ENCODE measurements around the gene APOBEC3B. TPM values are rescaled to one million over a fixed set of nuclear protein-coding genes. Genes with fewer than 3 reads are reported as not detected.
"Not testable (repeated sequence)": the region's sequence is repeated elsewhere in the genome, so short reads cannot be mapped to it uniquely, and the experiment has no call there.

The APOBEC3B gene
- total RNA-seq, 2 donors from 2014 or later = 0.42 TPM; not detected in 1

DNA sequence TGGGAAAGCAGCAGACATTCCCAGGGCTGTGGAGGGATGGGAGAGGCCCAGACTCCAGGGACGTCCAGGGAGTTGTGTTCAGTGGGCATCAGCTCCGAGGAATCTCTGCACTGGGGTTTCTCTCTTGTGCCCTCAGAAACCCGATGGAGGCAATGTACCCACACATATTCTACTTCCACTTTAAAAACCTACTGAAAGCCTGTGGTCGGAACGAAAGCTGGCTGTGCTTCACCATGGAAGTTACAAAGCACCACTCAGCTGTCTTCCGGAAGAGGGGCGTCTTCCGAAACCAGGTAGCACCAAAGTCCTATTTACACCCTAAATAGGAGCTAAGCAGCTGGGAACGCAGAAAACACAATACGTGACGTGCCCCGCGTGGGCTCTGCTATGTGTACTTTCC is 47.1 kb downstream of the APOBEC3B start:
- DNase-seq (ENCODE audit: low spot score) (no peak), ATAC-seq (ENCODE audit: insufficient number of reproducible peaks, low FRiP score, low read depth) (no peak)
- Histone ChIP-seq H3K27me3 (replicated peaks; ENCODE audit: insufficient read depth) (no peaks in the 10 kb centered on the region), H3K4me1 (ENCODE audit: control insufficient read depth in 1 of 2, low read depth in 2 of 2) (no peaks in the 10 kb centered on the region), H3K36me3 (no peaks in the 10 kb centered on the region), H3K9me3 (no peaks in the 10 kb centered on the region), H3K27ac (no peak overlapping the region), H3K4me3 (no peak overlapping the region)
- TF ChIP-seq, protein P1, sequence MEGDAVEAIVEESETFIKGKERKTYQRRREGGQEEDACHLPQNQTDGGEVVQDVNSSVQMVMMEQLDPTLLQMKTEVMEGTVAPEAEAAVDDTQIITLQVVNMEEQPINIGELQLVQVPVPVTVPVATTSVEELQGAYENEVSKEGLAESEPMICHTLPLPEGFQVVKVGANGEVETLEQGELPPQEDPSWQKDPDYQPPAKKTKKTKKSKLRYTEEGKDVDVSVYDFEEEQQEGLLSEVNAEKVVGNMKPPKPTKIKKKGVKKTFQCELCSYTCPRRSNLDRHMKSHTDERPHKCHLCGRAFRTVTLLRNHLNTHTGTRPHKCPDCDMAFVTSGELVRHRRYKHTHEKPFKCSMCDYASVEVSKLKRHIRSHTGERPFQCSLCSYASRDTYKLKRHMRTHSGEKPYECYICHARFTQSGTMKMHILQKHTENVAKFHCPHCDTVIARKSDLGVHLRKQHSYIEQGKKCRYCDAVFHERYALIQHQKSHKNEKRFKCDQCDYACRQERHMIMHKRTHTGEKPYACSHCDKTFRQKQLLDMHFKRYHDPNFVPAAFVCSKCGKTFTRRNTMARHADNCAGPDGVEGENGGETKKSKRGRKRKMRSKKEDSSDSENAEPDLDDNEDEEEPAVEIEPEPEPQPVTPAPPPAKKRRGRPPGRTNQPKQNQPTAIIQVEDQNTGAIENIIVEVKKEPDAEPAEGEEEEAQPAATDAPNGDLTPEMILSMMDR (IDR thresholded peaks at IDR 0.05) = no peak

DNA sequence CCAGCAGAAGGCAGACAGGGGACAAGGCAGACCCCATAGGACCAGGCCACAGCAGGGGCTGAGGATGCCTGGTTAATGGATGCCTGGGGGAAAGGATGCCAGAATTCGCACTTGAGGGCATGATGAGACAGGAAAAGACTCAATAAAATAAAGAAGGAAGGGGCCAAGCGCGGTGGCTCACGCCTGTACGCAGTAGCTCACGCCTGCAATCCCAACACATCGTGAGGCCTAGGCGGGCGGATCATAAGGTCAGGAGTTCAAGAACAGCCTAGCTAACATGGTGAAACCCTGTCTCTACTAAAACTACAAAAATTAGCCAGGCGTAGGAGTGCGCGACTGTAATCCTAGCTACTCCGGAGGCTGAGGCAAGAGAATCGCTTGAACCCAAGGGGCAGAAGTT is 48.6 kb downstream of the APOBEC3B start:
- no peak for DNase-seq (ENCODE audit: low spot score)
- no peaks in the 10 kb centered on the region for H3K9me3 ChIP-seq

DNA sequence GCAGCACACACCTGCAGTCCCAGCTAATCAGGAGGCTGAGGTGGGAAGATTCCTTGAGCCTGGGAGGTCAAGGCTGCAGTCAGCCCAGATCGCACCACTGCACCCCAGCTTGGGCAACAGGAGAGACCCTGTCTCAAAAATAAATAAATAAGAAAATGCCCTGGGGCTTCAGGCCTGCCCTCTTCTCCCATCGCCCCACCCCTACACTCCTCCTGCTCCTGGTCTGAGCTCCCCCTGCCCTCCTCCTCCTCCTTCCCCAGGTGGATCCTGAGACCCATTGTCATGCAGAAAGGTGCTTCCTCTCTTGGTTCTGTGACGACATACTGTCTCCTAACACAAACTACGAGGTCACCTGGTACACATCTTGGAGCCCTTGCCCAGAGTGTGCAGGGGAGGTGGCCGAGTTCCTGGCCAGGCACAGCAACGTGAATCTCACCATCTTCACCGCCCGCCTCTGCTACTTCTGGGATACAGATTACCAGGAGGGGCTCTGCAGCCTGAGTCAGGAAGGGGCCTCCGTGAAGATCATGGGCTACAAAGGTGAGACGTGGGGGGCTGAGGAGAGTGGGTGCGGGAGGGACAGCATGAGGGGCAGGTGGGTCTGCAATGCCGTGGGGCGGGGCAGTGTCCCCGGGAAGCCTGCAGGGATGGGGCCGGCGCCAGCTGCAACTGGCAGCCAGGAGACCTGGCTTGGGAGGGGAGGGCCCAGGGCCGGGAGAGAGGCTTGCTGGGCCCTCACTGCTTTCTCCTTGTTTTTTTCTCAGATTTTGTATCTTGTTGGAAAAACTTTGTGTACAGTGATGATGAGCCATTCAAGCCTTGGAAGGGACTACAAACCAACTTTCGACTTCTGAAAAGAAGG is 49.5 kb downstream of the APOBEC3B start:
- not testable (repeated sequence) for DNase-seq (ENCODE audit: low spot score)

More for the DNA sequence above, 48.6 kb downstream of the APOBEC3B start:
- no peak overlapping the region for H3K4me3 ChIP-seq
- H3K4me1 ChIP-seq (ENCODE audit: control insufficient read depth in 1 of 2, low read depth in 2 of 2) = no peaks in the 10 kb centered on the region
- no peaks in the 10 kb centered on the region for H3K27me3 ChIP-seq (replicated peaks; ENCODE audit: insufficient read depth)
- TF ChIP-seq, protein P1 (IDR thresholded peaks at IDR 0.05) = no peak
- no peaks in the 10 kb centered on the region for H3K36me3 ChIP-seq
- H3K27ac ChIP-seq = no peak overlapping the region
- no peak for ATAC-seq (ENCODE audit: insufficient number of reproducible peaks, low FRiP score, low read depth)

DNA sequence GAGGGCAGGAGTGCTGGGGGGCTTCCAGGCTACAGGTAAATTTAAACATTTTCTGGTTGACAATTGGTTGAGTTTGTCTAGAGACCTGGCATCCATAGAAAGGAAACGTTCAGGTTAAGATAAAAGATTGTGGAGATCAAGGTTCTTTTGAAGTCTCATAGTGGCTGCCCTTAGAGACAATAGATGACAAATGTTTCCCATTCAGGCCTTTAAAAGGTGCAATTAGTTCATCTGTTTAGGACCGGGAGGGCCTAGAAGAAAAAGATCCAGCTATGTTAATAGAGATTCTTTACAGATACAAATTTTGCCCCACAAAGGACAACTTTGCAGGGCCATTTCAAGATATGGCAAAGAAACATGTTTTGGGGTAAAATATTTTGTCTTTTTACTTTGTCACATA is 54.9 kb downstream of the APOBEC3B start:
- not testable (repeated sequence) for H3K9me3 ChIP-seq; ATAC-seq (ENCODE audit: insufficient number of reproducible peaks, low FRiP score, low read depth); DNase-seq (ENCODE audit: low spot score); H3K27me3 ChIP-seq (replicated peaks; ENCODE audit: insufficient read depth); H3K4me1 ChIP-seq (ENCODE audit: control insufficient read depth in 1 of 2, low read depth in 2 of 2); H3K27ac ChIP-seq; H3K36me3 ChIP-seq; H3K4me3 ChIP-seq

More for the DNA sequence above, 49.5 kb downstream of the APOBEC3B start:
- H3K27me3 ChIP-seq (replicated peaks; ENCODE audit: insufficient read depth); H3K36me3 ChIP-seq; H3K27ac ChIP-seq; ATAC-seq (ENCODE audit: insufficient number of reproducible peaks, low FRiP score, low read depth); H3K4me3 ChIP-seq; H3K4me1 ChIP-seq (ENCODE audit: control insufficient read depth in 1 of 2, low read depth in 2 of 2); H3K9me3 ChIP-seq: not testable (repeated sequence)

DNA sequence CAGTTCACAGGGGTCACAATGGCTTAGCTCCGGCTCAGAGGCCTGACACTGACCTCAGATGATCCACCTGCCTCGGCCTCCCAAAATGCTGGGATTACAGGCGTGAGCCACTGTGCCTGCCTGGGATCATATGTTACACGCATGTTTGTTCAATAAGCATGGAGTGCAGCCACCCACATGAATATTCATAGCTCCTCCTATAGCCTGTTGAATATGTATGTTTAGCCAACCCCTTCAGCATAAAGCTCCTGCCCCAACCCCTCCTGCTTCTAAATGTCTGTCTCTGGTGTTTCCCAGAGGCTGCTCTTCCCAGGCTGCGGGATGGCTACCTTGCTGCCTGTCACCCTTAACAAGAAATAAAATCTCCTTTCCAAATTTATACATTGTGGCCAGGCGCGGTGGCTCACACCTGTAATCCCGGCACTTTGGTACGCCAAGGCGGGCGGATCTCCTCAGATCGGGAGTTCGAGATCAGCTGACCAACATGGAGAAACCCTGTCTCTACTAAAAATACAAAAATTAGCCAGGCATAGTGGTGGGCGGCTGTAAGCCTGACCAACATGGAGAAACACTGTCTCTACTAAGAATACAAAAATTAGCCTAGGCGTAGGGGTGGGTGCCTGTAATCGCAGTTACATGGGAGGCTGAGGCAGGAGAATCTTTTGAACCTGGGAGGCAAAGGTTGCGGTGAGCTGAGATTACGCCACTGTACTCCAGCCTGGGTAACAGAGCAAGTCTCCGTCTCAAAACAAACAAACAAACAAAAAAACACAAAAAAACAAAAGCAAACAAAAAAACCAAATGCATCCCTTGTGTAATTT is 57.4 kb downstream of the APOBEC3B start:
- Histone ChIP-seq H3K9me3 (no peaks in the 10 kb centered on the region), H3K27me3 (replicated peaks; ENCODE audit: insufficient read depth) (no peaks in the 10 kb centered on the region), H3K4me1 (ENCODE audit: control insufficient read depth in 1 of 2, low read depth in 2 of 2) (peaks cover 0 to 9% of the 10 kb centered on the region in 2 donors), H3K36me3 (no peaks in the 10 kb centered on the region), H3K27ac (peak overlapping the region in 1 of 2 donors; percentile 83), H3K4me3 (peak overlapping the region; percentile 93)
- no peak for DNase-seq (ENCODE audit: low spot score)
- TF ChIP-seq, protein P1 (IDR thresholded peaks at IDR 0.05) = no peak
- ATAC-seq (ENCODE audit: insufficient number of reproducible peaks, low FRiP score, low read depth) = no peak

DNA sequence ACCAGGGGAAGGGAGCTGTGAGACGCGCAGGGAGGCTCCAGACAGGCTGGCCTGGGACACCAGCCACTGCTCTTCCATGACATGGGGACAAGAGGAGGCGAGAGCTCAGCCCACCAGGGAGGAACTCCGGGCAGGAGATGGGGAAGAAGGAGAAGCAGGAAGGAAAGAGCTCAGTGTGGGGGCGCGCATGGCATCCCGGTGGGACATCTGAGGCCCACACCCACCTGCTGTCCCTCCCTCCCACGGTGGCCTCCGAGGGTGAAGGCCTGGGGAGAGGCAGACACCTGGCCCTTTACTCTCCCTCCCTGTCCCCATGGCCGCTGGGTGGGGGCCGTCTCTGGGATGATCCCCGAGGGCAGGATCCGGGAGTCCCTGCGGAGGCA is 58.0 kb downstream of the APOBEC3B start:
- peak overlapping the region in 1 of 2 donors; percentile 83 for H3K27ac ChIP-seq
- peak; percentile 45 for ATAC-seq (ENCODE audit: insufficient number of reproducible peaks, low FRiP score, low read depth)
- H3K27me3 ChIP-seq (replicated peaks; ENCODE audit: insufficient read depth); H3K36me3 ChIP-seq; H3K9me3 ChIP-seq; H3K4me1 ChIP-seq (ENCODE audit: control insufficient read depth in 1 of 2, low read depth in 2 of 2); DNase-seq (ENCODE audit: low spot score): not testable (repeated sequence)
- peak overlapping the region; percentile 93 for H3K4me3 ChIP-seq

DNA sequence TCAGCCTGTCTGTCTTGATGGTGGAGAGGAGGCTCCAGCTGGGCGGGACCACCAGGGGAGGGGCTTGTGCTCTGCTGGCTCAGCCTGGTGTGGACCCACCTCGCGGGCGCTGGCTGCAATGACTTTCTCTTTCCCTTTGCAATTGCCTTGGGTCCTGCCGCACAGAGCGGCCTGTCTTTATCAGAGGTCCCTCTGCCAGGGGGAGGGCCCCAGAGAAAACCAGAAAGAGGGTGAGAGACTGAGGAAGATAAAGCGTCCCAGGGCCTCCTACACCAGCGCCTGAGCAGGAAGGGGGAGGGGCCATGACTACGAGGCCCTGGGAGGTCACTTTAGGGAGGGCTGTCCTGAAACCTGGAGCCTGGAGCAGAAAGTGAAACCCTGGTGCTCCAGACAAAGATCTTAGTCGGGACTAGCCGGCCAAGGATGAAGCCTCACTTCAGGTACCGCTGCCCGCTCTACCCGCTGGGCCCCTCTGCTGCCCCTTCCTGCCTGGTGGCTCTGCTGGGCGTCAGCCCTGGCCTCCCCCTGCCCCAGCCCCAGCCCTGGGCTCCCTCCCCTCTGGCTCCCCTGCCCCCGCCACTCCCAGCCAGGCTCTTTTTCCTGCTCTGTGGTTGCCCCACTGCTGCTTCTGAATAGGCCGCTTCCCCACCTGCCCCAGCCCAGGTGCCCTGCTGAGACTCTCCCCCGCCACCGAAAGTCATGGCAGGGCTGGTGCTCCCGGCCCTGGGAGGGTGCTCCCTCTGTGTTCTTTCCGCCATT is 58.6 kb downstream of the APOBEC3B start, which contains the start of gene APOBEC3F:
APOBEC3F (plus strand) TSS at position 327 of the 759 bp plus-strand sequence; CDS start at position 424, 97 bp downstream.
- H3K4me1 ChIP-seq (ENCODE audit: control insufficient read depth in 1 of 2, low read depth in 2 of 2); H3K36me3 ChIP-seq; H3K9me3 ChIP-seq; H3K27me3 ChIP-seq (replicated peaks; ENCODE audit: insufficient read depth); DNase-seq (ENCODE audit: low spot score): not testable (repeated sequence)
- Histone ChIP-seq H3K4me3 (peak within 1 kb of the TSS; percentile 93), H3K27ac (peak within 1 kb of the TSS; percentile 77 to 83)
- ATAC-seq (ENCODE audit: insufficient number of reproducible peaks, low FRiP score, low read depth) = peak; percentile 71

All from thoracic aorta (tissue), 2 donors.